ENCODE results near the gene DGKB. TPM values are rescaled to one million over a fixed set of nuclear protein-coding genes. Genes with fewer than 3 reads are reported as not detected.
A peak's percentile ranks its signal among the peaks of the same experiment; 100 is the strongest.

Gene DGKB
- total RNA-seq, 1 donor from 2014 or later: 0.30 TPM

- Histone ChIP-seq H3K27ac (replicated peaks) (no peak overlapping the region), H3K9me3 (replicated peaks) (no peaks in the 10 kb centered on the region), H3K4me1 (peaks cover 4% of the 10 kb centered on the region), H3K36me3 (no peaks in the 10 kb centered on the region), H3K27me3 (ENCODE audit: low read depth) (no peaks in the 10 kb centered on the region), H3K4me3 (no peak overlapping the region)
- TF ChIP-seq CTCF (IDR thresholded peaks at IDR 0.05; ENCODE audit: borderline replicate concordance): no peak
- intact Hi-C loops (cut with micrococcal nuclease): no loop called here
- no peak for DNase-seq
Measured at GRCh38 chr7:14843755-14844154, 58.8 kb downstream of the DGKB start.

DNA sequence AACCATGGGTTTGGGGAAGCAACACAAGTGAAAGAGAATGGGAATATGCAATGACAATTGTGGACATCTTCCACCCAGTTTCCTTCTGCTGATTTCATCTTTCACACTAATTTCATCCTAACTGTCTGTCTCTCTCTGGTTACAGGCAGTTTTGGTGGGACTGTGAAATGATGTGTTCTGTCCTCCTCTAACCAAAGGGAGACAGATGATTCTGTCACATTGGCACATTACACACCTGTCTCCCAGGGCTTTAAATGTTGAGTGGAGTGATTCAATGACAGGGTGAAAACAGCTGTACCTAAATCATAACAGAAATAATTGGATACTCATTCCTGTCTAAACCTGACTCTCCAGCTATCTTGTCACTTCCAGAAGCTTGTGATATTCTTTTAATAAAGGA, 60.0 kb downstream of the DGKB start:
- no peaks in the 10 kb centered on the region for H3K9me3 ChIP-seq (replicated peaks)
- no peak for DNase-seq
- intact Hi-C loops (cut with micrococcal nuclease): no loop called here
- no peaks in the 10 kb centered on the region for H3K27me3 ChIP-seq (ENCODE audit: low read depth)
- peaks cover 13% of the 10 kb centered on the region for H3K4me1 ChIP-seq
- H3K36me3 ChIP-seq: no peaks in the 10 kb centered on the region
- no peak overlapping the region for H3K4me3 ChIP-seq
- no peak overlapping the region for H3K27ac ChIP-seq (replicated peaks)
- no peak for TF ChIP-seq CTCF (IDR thresholded peaks at IDR 0.05; ENCODE audit: borderline replicate concordance)

- H3K4me1 ChIP-seq: peaks cover 19% of the 10 kb centered on the region
- intact Hi-C loops (cut with micrococcal nuclease): no loop called here
- TF ChIP-seq CTCF (IDR thresholded peaks at IDR 0.05; ENCODE audit: borderline replicate concordance): no peak
- H3K36me3 ChIP-seq: no peaks in the 10 kb centered on the region
- no peaks in the 10 kb centered on the region for H3K9me3 ChIP-seq (replicated peaks)
- DNase-seq: no peak
- no peaks in the 10 kb centered on the region for H3K27me3 ChIP-seq (ENCODE audit: low read depth)
- H3K27ac ChIP-seq (replicated peaks): no peak overlapping the region
- H3K4me3 ChIP-seq: no peak overlapping the region
Measured at GRCh38 chr7:14841869-14842268, 60.7 kb downstream of the DGKB start.

DNA sequence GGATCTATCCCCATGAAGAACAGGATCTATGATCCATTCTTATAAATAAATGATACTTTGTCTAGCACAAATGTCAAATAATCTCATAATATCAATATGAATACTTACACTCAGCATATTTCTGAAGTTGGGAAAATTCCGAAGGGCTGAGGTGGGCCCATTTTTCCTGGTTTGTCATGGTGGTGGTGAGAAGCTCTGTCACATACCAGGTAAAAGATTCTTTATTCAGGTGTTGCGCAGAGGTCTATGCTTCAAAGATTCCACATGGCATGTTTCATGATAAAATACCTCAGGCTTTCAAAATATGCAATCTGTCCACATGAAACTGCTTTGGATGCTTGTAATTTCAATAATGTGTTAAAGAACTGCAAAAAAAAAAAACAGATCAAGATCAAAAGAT, 61.5 kb downstream of the DGKB start:
- H3K27ac ChIP-seq (replicated peaks): no peak overlapping the region
- H3K27me3 ChIP-seq (ENCODE audit: low read depth): no peaks in the 10 kb centered on the region
- no peak for TF ChIP-seq CTCF (IDR thresholded peaks at IDR 0.05; ENCODE audit: borderline replicate concordance)
- H3K4me1 ChIP-seq: peaks cover 27% of the 10 kb centered on the region
- DNase-seq: no peak
- intact Hi-C loops (cut with micrococcal nuclease): no loop called here
- no peak overlapping the region for H3K4me3 ChIP-seq
- no peaks in the 10 kb centered on the region for H3K36me3 ChIP-seq
- H3K9me3 ChIP-seq (replicated peaks): no peaks in the 10 kb centered on the region

DNA sequence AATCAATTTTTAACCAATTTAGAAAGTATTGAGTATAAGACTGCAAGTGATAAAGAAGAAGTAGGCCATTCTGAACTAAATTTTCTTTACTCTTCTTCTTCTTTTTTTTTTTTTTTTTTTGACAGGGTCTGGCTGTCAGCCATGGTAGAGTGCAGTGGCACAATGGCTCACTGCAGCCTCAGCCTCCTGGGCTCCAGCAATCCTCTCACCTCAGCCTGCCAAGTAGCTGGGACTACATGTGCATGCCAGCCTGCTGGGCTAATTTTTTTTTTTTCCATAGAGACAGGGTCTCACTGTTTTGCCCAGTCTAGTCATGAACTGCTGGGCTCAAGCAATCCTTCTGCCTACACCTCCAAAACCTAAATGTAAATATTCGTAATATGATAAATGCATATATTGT, 63.2 kb downstream of the DGKB start:
- Histone ChIP-seq H3K27ac (replicated peaks) (no peak overlapping the region), H3K27me3 (ENCODE audit: low read depth) (no peaks in the 10 kb centered on the region), H3K36me3 (no peaks in the 10 kb centered on the region), H3K4me1 (peaks cover 37% of the 10 kb centered on the region), H3K4me3 (no peak overlapping the region), H3K9me3 (replicated peaks) (no peaks in the 10 kb centered on the region)
- TF ChIP-seq CTCF (IDR thresholded peaks at IDR 0.05; ENCODE audit: borderline replicate concordance): no peak
- DNase-seq: no peak
- intact Hi-C loops (cut with micrococcal nuclease): no loop called here

- Histone ChIP-seq H3K36me3 (no peaks in the 10 kb centered on the region), H3K4me3 (no peak overlapping the region), H3K27ac (replicated peaks) (peak overlapping the region; percentile 73), H3K27me3 (ENCODE audit: low read depth) (no peaks in the 10 kb centered on the region), H3K4me1 (peaks cover 44% of the 10 kb centered on the region), H3K9me3 (replicated peaks) (no peaks in the 10 kb centered on the region)
- TF ChIP-seq CTCF (IDR thresholded peaks at IDR 0.05; ENCODE audit: borderline replicate concordance): no peak
- DNase-seq: no peak
- intact Hi-C loops (cut with micrococcal nuclease): no loop called here
Measured at GRCh38 chr7:14837216-14837615, 65.3 kb downstream of the DGKB start.

All from left ventricle myocardium inferior (tissue), 1 donor.